NCI-H187 treated with DMSO at 0.1 percent for 48 hours (cell line): ENCODE measurements around the gene KRT85.

Experiments used
- DNase-seq: peaks from one replicate; lab custom pipeline; 2025; lab: John Stamatoyannopoulos, UW

Gene KRT85

GRCh38 chr12:52367876-52368275 lies 595 bp upstream of the KRT85 start:
- DNase-seq, result no peak

DNA sequence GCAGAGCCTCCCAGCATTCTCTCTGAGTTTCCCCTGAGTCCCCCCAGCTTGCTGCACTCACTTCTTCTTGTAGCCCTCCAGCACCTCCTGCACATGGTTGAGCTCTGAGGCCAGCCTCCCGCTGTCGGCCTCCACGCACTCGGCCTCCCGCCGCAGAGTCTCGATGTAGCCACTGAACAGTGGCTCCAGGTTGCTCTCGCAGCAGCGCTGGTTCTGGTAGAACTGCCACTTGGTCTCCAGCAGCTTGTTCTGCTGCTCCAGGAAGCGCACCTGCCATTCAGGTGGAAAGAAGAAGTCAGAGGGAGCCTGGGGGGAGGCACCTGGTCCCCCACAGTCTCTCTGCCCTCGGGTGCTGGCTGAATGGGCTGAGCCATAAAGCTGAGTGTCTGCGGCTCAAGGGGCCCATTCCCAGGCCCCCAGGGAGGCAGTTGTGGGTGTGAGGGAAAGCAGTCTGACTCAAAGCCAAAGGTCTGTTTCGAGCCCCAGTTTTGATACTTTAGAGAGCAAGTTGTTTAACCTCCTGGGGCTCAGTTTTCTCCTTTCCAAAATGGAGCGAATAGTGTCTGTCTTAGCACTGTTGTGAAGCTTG lies 2.3 kb downstream of the KRT85 start:
- no peak for DNase-seq

GRCh38 chr12:52364061-52364460 lies 3.2 kb downstream of the KRT85 start:
- no peak for DNase-seq

DNA sequence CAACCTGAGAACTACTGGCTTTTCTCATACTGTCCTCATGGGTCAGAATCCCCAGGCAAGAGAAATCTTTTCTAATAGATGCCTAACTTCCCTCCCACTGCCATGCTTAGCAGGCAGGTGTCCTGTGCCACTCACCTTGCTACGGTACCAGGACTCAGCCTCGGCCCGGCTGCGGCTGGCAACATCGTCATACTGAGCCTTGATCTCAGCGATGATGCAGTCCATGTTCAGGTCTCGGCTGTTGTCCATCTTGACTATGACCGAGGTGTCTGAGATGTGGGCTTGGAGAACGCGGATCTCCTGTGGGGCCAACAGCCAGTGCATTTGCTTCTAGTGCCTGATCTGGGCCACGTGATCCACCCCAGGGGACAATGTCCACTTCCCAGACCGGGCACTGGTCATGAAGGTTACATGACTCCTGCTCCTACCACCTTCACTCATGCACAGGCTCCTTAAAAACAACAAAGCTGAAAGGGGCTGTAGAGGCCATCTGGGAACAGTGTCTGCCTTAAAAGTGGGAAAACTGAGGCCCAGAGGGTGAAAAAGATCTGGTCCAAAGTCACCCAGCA lies 4.1 kb downstream of the KRT85 start:
- DNase-seq, result no peak

DNA sequence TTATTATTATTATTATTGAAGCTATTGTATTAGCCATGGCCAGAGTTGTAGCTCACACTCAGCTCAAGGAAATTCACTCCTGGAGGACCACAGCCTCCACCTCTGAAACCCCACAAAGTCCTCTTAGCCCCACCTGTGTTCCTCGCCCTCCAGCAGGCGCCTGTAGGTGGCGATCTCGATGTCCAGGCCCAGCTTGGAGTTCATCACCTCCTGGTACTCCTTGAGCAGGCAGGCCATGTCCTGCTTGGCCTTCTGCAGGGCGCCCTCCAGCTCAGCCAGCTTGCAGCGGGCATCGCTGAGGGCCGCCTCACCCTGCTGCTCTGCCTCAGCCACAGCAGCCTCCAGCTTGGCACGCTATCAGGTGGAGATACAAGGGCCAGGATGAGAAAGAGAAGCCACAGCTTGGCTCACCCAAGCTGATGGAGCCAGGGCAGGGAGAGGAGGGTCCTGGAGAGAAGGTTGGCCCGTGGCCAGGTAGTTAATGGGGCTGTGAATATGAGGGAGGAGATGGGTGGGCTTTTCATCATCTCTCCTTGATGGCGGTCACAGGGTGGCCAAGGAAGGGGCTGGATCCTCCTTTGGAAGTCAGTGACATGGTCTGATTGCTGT lies 5.1 kb downstream of the KRT85 start:
- no peak for DNase-seq

DNA sequence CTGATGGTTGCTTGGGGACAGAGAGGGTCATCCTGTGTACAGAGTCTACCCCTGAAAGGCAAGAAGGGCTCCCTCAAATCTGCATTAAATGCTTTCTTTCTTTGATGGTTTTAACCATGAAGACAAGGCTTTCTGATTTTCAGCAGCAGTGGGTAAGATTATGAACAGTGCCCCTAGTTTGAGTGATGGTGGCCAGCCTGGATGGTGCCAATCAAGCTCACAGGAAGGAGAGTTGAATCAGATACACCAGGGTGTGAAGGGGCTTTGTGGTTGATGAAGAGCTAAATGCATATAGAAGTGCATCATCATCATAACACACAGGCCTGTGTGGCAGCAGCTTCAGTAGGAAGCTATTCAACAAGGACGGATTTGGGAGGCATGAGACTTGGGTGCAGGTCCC lies 5.7 kb downstream of the KRT85 start:
- no peak for DNase-seq

DNA sequence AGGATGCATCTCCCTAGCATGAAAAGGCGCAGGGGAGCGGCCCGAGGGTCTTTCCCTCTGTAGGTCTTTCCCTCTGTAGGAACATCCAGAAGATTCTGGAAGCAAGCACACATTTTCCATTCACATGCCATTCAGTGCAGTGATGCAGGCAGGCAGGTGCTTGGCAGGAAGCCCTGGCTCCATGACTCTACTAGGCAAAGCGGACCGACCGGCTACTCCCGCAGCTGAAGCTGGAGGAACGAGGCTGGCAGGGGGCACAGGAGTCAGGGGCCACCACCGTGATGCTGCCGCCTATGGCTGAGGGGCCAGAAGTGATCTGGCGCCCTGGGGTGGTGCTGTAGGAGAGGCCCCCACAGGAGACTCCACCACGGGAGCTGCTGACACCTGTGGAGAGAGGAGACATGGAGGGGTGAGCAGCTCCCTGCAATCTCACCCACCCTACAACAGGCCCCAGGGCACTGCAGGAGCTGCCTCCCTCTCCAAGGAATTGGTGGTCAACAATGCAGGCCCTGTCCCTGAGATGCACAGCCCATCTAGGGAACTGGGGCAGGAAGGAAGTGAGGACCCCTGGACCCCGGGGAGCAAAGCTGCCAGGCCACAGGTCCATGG lies 6.5 kb downstream of the KRT85 start:
- no peak for DNase-seq

GRCh38 chr12:52360106-52360662 lies 7.1 kb downstream of the KRT85 start:
- no peak for DNase-seq

GRCh38 chr12:52359621-52360061 lies 7.6 kb downstream of the KRT85 start:
- no peak for DNase-seq

GRCh38 chr12:52358575-52359350 lies 8.5 kb downstream of the KRT85 start:
- no peak for DNase-seq

GRCh38 chr12:52356762-52357580 lies 10.3 kb downstream of the KRT85 start:
- no peak for DNase-seq

DNA sequence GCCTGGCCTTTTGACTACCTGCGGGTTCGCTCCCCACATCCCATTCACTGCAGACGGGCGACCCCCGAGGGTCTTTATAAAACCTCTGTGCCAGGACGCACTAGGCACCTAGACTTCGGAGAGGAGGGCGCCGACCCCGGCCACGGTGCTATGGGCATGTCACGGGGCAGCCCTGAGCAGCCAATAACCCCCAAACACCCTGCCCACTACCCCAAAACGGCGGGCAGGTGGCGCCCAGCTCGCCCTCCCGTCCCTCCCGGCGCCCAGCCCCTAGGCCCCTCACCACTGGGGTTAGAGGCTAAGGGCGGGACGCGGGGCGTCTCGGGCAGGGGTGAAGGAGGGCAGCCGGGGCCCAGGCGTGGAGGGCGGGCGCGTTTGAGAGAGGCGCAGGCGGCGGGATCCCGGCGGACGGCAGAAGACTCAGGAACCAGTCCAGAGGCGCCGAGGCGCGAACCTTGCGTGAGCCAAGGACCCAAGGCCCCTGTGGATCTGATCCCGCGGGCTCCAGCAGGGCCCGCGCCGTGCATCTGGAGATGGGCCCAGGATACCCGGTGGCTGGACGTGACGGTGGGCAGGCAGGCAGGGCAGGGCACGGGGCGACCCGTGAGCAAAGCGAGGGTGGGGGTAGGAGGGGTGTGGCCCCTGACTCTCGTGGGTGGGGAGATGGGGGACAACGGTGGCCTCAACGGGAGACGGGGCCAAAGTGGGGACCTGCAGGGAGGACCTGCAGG lies 11.1 kb downstream of the KRT85 start:
- no peak for DNase-seq

DNA sequence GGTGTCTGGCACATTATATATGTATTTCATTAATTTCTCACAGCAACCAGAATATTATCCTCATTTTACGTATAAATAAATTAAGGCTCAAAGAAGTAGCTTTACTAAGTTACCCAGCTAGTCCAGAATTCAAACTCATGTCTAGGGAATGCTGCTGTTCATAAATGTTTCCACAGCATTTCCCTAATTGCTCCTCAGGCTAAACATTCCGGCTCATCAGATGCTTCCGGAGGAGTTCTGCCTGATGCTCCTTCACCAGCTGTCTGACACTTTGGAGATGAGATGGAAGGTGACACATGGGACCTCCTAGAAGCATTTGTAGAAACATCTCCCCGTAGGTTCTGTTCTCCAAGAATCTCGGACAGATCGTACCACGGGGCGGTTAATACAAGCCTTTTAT lies 12.1 kb downstream of the KRT85 start:
- DNase-seq, result no peak

DNA sequence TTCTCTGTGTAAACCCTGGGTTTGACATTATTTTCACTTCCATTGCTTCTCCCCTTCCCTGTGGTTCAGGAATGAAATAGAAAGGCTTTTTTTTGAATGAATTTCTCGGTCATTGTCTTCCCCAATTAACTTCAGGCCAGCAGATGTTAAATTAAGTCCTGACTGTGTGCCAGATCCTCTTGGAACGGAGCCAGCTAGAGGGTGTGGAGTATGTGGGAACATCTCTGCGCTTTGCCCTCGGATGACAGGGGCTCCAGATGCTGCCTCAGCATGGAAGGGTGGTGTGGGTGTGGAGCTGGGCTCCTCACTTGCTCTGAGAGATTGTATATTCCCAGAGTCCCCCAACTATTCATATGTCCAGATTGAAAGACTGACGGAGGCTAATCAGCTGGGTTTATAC lies 13.1 kb downstream of the KRT85 start:
- no peak for DNase-seq

- no peak for DNase-seq
Measured at GRCh38 chr12:52353766-52354165, 13.5 kb downstream of the KRT85 start.

DNA sequence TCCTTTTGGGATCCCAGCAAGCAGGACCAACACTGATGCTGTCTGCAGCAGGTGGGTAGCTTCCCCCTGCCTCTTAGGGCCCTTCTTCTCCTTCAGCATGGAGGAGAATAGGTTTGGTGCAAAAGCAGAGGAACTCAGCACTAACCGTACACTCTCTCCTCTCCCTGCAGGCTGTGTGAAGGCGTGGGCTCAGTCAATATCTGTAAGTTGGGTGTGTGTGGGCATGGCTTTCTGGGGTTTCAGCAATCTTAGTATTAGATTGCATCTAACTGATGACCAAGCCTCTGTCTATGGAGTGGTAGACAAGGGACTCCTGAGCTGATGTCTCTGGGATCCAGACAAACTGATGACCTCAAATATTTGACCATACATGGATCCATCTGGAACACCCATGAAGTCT lies 14.3 kb downstream of the KRT85 start:
- DNase-seq, result no peak

GRCh38 chr12:52351196-52352059 lies 15.9 kb downstream of the KRT85 start:
- no peak for DNase-seq

DNA sequence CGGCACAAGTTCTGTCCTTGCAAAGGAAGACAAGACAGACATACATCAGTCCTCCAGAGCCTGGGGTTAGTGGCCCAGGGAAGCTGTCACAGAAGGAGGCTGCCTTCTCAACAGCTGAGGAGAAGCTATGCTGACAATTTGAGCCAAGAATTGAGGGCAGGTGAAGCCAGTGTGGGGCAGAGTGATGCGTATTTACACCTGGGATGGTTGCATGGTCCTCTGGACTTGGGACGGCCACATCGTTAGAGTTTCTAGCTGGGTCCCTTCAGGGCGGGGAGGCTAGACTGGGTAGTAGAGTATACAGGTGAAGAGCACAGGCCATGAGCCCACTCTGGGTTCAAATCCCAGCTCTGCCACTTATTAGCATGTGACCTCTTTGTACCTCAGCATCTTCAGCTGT lies 16.5 kb downstream of the KRT85 start:
- no peak for DNase-seq

DNA sequence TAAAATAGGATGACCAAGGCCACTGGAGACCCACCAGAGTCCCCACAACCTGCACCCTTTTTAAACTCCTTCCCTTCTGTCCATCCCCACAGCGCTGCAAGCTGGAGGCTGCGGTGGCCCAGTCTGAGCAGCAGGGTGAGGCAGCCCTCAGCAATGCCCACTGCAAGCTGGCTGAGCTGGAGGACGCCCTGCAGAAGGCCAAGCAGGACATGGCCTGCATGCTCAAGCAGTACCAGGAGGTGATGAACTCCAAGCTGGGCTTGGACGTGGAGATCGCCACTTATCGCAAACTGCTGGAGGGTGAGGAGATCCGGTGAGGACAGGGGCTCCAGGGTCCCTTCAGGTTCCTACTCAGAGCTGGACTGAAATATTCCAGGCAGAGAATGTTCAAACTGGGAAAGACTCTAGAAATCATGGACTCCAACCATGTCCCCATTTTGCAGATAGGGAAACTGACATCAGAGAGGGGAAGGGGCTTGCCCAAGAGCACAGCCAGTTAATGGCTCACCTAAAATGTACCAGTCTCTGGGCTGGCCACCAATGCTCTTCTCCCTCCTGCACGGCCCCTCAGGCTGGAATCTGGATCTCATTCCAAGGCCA lies 17.2 kb downstream of the KRT85 start:
- DNase-seq, result no peak
